GM12891 (cell line): ENCODE results near the gene FBXO31.

Experiments used
- DNase-seq: peaks from one replicate; pipeline ENCODE4 v3.0.0; 2011; ENCODE audit warnings: low spot score; ENCODE audit not compliant: insufficient read length
- FAIRE-seq: peaks from 2 replicates; lab custom pipeline; 2011; peaks lifted over from hg19 to GRCh38; lab: Jason Lieb, UNC
- PAX5 ChIP-seq: IDR thresholded peaks from 2 replicates; pipeline ENCODE4 v1.6.1; 2011; ENCODE audit warnings: low read length, moderate library complexity, mild to moderate bottlenecking; ENCODE audit not compliant: insufficient read depth, severe bottlenecking
- POLR2A ChIP-seq: IDR thresholded peaks from 2 replicates; pipeline ENCODE4 v1.6.1; 2011; ENCODE audit warnings: low read depth, low read length, control low read depth
- POLR2AphosphoS5 ChIP-seq: IDR thresholded peaks from 2 replicates; pipeline ENCODE4 v1.6.1; 2011; ENCODE audit warnings: low read depth, low read length, control low read depth
- POU2F2 ChIP-seq: IDR thresholded peaks from 2 replicates; pipeline ENCODE4 v1.6.1; 2011; ENCODE audit warnings: low read depth, mild to moderate bottlenecking, control low read depth, low read length, moderate library complexity
- SPI1 ChIP-seq: IDR thresholded peaks from 2 replicates; pipeline ENCODE4 v1.6.1; 2011; ENCODE audit warnings: low read depth, low read length, control low read depth
- TAF1 ChIP-seq: IDR thresholded peaks from 2 replicates; pipeline ENCODE4 v1.6.1; 2011; ENCODE audit warnings: low read depth, low read length, control low read depth

FBXO31 gene

GRCh38 chr16:87309620-87310525 is 73.7 kb downstream of the FBXO31 start:
- FAIRE-seq (no peak), DNase-seq (no peak)
- TF ChIP-seq POLR2AphosphoS5 (no peak), POU2F2 (no peak), PAX5 (no peak), TAF1 (no peak), SPI1 (no peak), POLR2A (no peak)

- FAIRE-seq (peak; percentile 47), DNase-seq (no peak)
- TF ChIP-seq SPI1, result no peak
- no peak for TF ChIP-seq POLR2AphosphoS5
- no peak for TF ChIP-seq POU2F2
- no peak for TF ChIP-seq TAF1
- no peak for TF ChIP-seq POLR2A
- TF ChIP-seq PAX5, result no peak
These were observed 74.8 kb downstream of the FBXO31 start for GRCh38 chr16:87308826-87309225.

- TF ChIP-seq POU2F2 (no peak), TAF1 (no peak), PAX5 (no peak), POLR2A (no peak)
- DNase-seq (no peak), FAIRE-seq (no peak)
These were observed 77.1 kb downstream of the FBXO31 start for GRCh38 chr16:87306516-87306915.

GRCh38 chr16:87305505-87306391 is 77.8 kb downstream of the FBXO31 start:
- DNase-seq, result no peak

GRCh38 chr16:87304951-87305350 is 78.6 kb downstream of the FBXO31 start:
- no peak for FAIRE-seq
- no peak for DNase-seq
- TF ChIP-seq POU2F2 (no peak), SPI1 (no peak), PAX5 (no peak), POLR2A (no peak), POLR2AphosphoS5 (no peak), TAF1 (no peak)

More at GRCh38 chr16:87305505-87306391, 77.8 kb downstream of the FBXO31 start:
- no peak for FAIRE-seq
- no peak for TF ChIP-seq TAF1
- no peak for TF ChIP-seq SPI1
- no peak for TF ChIP-seq POLR2AphosphoS5
- no peak for TF ChIP-seq POLR2A
- TF ChIP-seq POU2F2, result no peak
- TF ChIP-seq PAX5, result no peak

- TF ChIP-seq PAX5, result no peak
- TF ChIP-seq SPI1, result no peak
- TF ChIP-seq POLR2A, result no peak
- no peak for TF ChIP-seq TAF1
- no peak for TF ChIP-seq POLR2AphosphoS5
- no peak for TF ChIP-seq POU2F2
- FAIRE-seq, result no peak
- DNase-seq, result no peak
These were observed 79.5 kb downstream of the FBXO31 start for GRCh38 chr16:87303962-87304521.

GRCh38 chr16:87303431-87303930 is 80.1 kb downstream of the FBXO31 start:
- FAIRE-seq (no peak), DNase-seq (no peak)
- TF ChIP-seq SPI1 (no peak), POLR2AphosphoS5 (no peak), POU2F2 (no peak), POLR2A (no peak), PAX5 (no peak), TAF1 (no peak)

- DNase-seq (no peak), FAIRE-seq (no peak)
- TF ChIP-seq SPI1 (no peak), POU2F2 (no peak), POLR2AphosphoS5 (no peak), TAF1 (no peak), PAX5 (no peak), POLR2A (no peak)
These were observed 84.6 kb downstream of the FBXO31 start for GRCh38 chr16:87298857-87299465.
